ENCODE results near the gene WASF3.

Gene WASF3

GRCh38 chr13:26548205-26548765 lies 9.2 kb upstream of the WASF3 start:
- no peak for DNase-seq

DNA sequence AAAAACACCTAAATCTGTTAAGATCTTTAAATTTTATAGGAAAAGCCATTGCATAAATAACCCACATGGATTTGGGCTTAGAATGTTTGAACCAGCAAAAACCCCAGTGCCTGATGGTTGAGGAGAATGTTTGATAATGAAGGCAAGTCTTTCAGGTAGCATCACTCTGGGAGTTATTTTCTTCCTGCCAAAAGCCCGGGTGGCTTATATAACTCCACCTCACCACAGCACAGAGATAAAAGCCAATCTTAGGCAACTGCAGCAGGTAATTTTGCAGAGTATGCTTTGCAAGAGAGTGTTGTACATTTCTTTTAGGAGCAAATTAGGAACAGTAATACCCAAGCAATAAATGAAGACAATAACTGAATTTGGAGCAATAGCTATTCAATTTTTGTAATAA lies 7.8 kb upstream of the WASF3 start:
- DNase-seq, result no peak

DNA sequence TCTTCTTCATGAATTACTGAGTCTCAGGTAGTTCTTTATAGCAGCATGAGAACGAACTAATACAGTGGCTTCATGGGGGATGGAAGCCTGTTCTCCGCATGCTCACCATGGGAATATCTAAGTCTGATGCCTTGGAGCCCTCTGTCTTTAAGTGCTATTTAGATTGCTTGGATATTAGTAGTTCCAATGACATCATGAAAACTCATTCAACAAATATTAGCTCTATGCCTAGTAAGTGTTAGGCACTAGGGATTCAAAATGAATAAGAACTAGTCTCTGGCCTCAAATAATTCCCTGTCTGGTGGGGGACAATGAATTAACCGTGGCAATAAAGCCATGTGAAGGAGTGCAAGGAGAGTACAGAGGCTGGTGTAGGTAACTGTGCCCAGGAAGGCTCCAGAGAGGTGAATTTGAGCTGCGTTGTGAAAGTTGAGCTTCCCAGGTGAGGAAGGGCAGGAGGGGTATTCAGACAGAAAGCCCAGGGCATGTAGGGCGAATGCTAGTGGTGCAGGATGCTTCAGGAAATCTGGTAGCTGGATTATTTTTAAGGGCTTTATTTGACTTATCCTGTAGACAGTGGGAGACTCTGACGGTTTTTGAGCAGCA lies 6.1 kb upstream of the WASF3 start:
- no peak for DNase-seq

DNA sequence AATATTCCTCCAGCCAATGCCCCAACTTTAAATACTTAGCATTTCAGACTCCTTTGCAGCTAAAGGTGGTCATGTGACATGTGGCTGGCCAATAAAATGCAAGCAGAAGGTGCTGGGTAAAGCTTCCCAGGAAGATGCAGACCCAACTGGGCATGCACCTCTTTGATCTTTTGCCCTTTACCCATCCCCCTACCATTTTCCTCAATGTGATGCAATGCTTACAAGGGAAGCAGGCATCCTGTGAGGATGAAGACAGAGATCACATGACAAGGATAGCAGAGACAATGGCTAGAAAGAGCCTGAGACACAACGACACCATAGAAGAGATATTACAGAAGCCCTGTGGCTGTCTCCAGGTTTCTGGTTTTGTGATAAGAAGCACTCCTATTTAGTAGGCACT lies 2.1 kb upstream of the WASF3 start:
- DNase-seq, result no peak

- no peak for DNase-seq
Measured at GRCh38 chr13:26557051-26557392, 461 bp upstream of the WASF3 start.

DNA sequence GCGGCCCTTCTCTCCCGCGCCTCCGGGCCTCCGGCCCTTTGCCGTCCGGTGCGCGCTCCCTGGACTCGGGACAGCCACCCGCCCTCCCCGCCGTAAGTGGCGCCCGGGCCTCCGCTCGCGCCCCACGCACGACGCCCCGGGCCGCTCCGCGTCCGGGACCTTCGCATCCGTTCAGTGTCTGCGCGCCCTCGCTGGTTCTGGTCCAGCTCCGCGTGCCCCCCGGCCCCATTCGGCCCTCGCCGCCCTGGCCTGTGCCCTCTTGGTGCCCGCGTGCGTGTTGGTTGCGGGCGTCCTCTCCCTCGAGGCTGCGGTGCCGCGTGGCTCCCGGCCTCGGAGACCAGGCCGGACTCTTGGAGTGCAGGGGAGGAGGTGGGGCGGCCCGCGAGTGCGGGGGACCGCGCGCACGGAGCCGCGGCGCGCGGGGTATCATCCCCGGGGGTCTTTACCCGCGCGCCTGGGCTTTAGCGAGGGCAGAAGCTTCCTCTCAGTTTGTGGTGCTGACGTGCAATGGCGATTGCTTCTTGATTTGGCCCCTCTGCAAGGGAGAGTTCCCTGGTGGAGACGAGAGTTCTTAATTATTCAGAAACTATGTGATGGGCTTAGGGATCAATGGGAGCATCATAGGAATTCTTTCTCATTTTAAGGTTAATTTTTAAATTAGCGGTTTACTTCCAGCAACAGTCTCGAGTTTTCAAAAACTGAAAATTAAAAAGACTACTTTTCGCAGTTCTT lies 757 bp downstream of the WASF3 start:
- no peak for DNase-seq

- no peak for DNase-seq
Measured at GRCh38 chr13:26558987-26559386, 1.5 kb downstream of the WASF3 start.

DNA sequence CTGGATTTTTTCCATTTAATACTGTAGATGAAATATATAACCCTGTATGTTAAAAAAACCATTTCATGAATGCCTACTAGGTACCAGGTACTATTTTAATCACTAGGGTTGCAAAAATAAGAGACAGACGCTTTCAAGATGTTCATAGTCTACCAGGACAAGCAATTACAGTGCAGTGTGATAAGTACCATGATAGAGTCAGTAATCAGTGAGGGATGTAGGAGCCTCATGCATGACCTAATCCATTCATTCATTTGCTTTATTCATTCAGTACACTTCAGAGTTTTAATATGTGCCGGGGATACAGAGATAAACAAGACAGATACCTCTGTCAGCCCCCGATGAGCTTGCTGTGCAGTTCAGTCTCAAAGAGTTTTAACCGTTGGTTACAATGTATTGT lies 3.0 kb downstream of the WASF3 start:
- DNase-seq, result no peak

DNA sequence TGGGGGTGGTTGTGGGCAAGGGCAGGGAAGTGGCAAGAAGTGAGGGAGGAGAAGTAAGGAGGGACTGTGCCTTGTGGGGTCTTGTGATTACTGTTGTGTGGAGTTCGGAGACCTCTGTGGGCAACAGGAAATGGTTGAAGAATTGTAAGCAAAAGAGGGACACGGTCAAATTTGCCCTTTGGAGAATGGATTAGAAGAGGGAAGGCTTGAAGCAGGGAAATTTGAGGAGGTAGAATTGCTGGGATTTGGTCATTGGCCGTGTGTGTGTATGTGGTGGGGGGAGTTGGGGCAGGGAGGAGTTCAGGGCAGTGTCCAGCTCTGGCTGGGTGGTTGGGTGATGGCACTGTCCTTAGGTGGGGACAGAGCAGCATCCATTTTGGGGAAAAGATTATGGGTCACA lies 3.6 kb downstream of the WASF3 start:
- no peak for DNase-seq

- no peak for DNase-seq
Measured at GRCh38 chr13:26561651-26562511, 4.4 kb downstream of the WASF3 start.

DNA sequence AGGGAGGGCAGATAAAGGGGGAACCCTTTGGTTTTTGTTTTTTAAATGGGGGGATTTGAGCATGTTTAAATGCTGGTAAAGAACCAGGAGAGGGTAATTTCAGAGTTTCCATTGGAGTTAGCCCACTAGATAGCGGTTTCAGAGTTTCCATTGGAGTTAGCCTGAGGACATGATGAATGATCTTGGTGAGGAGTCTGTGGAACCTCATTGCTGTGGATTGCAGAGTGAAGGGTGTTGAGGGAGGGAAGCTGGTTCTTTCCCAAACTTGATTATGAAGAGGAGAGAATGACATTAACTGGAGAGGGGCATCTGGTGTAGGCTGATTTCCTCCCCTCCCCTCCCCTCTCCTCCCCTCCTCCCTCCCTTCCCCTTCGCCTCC lies 5.0 kb downstream of the WASF3 start:
- no peak for DNase-seq

GRCh38 chr13:26563713-26564112 lies 6.2 kb downstream of the WASF3 start:
- DNase-seq, result no peak

DNA sequence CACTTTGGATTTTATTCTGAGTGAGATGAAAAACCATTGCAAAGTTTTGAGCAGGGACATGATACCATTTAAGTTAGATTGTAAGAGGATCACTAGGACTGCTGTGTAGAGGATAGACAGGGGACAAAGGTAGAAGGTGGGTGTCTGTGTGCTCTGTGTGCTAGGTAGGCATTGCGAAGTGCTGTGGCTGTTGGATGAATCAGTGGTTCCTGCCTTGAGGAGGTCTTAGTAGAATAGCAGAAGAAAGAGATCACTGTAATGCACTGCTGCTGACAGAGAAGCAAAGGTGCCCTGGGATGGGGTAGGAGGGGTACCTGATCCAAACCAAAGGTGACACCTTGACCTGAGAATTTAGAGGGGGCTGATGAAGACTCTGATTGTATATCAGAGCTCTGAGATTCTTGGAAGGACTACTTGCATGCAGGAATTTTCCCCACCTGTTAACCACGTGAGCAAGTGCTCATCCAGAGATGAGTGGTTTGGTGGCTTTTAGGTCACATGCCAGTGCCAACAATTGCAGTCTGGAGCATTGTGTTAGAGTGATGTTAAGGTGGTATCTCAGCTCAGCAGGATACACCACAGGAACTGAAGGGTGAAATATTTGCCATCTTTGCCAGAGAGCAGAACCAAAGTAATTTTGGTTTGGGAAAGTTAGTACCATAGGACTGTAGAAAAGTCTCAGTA lies 10.8 kb downstream of the WASF3 start:
- DNase-seq, result no peak

DNA sequence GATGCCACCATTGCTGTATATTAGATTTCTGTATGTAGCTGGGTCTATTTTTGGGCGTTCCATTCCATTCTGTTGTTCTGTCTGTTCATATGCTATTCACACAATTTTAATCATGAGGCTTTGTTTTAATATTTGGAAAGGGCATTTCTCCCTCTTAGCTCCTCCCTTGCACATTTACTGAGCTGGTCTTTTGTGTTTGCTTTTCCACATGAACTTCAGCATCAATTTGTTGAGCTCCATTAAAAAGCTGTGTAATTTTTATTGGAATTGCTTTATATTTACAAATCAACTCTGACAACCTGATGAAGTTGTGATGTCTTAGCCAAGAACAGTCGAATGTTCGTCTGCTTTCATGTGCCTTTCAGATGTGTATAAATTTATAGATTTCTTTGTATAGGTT lies 14.0 kb downstream of the WASF3 start:
- no peak for DNase-seq

DNA sequence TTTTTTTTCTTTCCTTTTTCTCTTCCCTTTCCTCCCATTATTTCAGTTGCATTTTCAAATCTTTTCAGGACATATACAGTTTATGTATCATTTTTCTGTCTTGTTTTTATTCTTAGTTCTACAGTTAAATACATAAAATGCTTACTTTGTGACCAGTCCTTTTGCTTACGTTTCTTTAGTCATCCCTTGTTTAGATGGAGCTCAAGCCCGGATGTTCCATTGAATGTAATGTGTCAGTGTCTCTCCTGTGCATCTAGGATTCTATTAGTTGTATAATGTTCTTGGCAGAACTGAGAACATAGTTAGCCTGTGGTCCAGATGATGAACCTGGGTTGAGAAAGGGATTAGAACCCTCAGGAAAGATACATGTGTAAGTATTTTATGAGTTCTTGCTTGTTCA lies 17.8 kb downstream of the WASF3 start:
- no peak for DNase-seq

DNA sequence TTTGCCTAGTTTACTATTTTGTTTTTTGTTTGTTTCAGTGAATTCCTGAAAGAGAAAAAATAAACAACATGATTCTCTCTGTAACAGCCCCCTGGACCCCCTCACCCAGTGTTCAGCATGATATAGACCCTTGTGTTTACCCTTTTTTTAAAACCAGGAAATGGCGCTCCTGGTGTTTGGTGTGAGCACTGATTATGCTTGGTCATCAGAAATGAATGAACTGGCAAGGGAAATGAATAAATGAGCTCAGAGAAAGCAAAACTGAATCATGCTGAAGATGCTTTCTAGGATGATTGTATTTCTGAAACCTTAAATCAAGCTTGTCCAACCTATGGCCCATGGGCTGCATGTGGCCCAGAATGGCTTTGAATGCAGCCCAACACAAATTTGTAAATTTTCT lies 22.1 kb downstream of the WASF3 start:
- DNase-seq, result no peak

DNA sequence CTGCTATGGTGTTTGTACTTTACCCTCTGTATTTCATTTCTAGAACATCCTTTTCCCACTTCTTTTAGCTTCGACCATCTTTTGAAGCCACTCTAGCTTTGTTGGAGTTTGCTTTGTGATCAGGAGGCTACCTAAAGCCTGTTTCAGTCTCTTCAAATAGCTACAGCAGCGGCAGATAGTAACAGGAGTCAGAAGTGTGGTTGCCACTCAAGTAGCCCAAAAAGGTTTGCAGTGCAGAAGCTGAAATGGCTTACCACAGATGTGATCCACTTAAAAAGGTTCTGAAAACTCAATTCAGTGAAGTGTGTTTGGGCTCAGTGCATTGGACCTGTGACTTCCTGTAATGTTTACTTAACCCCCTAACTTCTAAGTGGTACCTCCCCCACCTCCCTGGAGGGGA lies 26.2 kb downstream of the WASF3 start:
- no peak for DNase-seq

- DNase-seq, result no peak
Measured at GRCh38 chr13:26584713-26585112, 27.2 kb downstream of the WASF3 start.

DNA sequence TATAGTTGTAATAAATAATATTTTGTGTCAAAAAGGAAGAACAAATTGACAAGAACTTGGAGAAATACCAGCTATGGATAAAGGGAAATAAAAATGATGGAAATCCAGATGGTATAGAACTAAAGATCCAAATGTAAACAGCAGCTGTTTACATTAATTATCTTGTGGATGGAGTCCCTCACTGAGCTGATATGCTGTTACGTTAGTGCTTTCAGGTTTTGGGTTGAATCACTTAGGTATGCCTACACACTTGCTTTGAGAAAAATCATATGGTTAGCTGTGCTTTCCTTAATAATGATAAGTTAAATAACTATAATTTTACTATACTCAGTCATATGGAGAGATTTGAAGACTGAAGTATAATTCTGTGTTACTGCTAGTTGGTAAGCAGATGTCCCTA lies 27.7 kb downstream of the WASF3 start:
- DNase-seq, result no peak

GRCh38 chr13:26587251-26587650 lies 29.8 kb downstream of the WASF3 start:
- DNase-seq, result no peak

DNA sequence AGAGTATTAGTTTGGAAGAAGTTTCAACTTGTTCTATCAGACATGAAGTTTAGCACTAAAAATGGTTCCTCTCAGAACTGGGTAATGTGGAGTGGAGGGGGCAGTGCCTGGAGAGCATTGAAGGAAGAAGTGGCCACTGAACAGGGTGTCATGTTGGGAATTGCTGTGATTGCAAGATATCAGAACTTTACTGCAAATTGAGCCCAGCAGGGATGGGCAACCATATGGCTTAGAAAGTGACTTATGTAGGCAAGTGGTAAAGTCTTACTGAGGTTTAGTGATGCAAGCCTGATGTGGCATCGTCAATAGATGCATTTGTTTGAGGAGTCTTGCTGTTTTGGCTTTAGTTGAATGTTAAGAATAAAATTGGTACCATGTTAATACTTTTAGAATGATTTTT lies 31.7 kb downstream of the WASF3 start:
- DNase-seq, result no peak

DNA sequence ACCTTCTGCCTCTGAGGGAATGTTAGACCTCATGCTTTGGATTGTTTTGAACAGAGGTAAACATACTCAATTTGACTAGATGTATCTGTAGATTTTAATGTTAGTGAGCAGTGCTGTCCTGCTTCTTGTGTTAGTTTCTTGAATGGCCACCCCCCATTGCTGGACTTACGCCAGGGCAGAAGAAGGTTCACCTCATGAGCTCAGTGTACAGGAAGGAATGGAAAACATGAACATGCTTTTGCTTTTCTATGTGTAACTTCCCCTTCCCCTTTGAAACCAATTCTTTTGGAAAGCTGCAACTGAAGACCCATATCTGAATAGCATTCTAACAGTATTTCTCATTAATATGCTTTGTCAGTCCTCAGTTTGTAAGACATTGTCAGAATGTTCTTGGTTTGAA lies 32.3 kb downstream of the WASF3 start:
- no peak for DNase-seq

DNA sequence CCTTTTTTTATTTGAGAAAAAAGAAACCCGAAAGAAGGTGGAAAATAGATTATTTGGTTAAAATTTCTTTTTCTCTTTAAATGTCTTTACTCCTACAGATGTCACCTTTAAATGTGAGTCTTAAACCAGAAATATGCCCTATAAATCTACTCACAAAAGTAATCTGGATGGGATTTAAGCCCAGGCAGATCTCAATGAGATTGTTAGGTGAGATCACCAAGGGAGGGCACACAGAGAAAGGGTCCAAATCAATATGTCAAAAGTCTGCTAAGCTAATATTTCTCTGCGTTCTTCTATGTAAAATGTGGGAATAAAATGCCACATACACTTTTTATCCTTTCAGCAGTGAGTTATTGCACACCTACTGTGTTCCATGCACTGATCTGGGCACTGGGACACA lies 32.9 kb downstream of the WASF3 start:
- DNase-seq, result no peak
